ENCODE results near the gene CLK4. TPM values are rescaled to one million over a fixed set of nuclear protein-coding genes. Genes with fewer than 3 reads are reported as not detected.

CLK4 gene
- total RNA-seq, 5 donors from 2014 or later (not counting 1 experiment from before 2014, with no cell fraction given): 83.2 to 93.5 (median 86.5) TPM

DNA sequence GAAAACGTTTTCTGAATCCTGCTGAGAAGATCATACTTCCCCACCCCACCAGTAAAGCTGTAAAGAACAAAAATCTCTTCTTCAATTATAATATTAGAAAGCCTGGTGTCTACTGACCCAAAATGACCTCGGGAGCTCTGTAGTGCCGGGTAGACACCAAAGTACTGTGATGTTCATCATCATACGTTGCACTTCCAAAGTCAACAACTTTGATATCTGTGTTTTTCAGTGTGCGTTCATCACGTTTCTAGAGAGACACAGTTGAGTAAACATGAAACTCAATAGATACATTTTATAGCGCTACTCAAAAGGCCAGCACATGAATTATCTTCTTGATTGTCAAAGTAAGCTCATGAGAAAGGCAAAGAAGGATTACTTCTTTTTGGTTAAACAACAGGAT is 14.6 kb downstream of the CLK4 start:
- Mint-ChIP-seq H3K27me3 (no peaks in the 10 kb centered on the region), H3K36me3 (peaks cover 57% of the 10 kb centered on the region), H3K4me1 (peaks cover 21 to 32% (median 26%) of the 10 kb centered on the region in 3 donors), H3K4me3 (no peak overlapping the region), H3K9me3 (no peaks in the 10 kb centered on the region), H3K27ac (peak overlapping the region in 1 of 2 donors; percentile 23)
- H3K9me3 ChIP-seq: no peaks in the 10 kb centered on the region
- H3K27ac ChIP-seq (ENCODE audit: low read length): no peak overlapping the region
- H3K4me1 ChIP-seq (ENCODE audit: control insufficient read depth in 1 of 2, extremely low read depth in 1 of 2, insufficient read depth in 2 of 2, low read length in 2 of 2): no peaks in the 10 kb centered on the region
- H3K27me3 ChIP-seq (replicated peaks in 1 of 2; ENCODE audit: control insufficient read depth in 2 of 2, extremely low read depth in 1 of 2, insufficient read depth in 2 of 2, low read length in 1 of 2): no peaks in the 10 kb centered on the region
- POLR2A ChIA-PET: no interaction called here
- peaks cover 20 to 85% of the 10 kb centered on the region in 2 donors for H3K36me3 ChIP-seq (ENCODE audit: control insufficient read depth in 2 of 2, extremely low read depth in 1 of 2, insufficient read depth in 1 of 2, low read length in 1 of 2)
- CTCF ChIA-PET: interaction anchor here in 1 of 2 donors (0.9 kb wide), 1 partner anchor 12 kb away, joined by 4 read pairs; no protein-coding TSS in a partner anchor
- H3K4me3 ChIP-seq (ENCODE audit: control insufficient read depth in 1 of 2, extremely low read depth in 1 of 2, low read length in 1 of 2): no peak overlapping the region
- ATAC-seq (replicated peaks in 1 of 4) (no peak), DNase-seq (no peak)
- WGBS (ENCODE audit: insufficient coverage): 80% methylated on average over 1 of the region's 7 CpGs

DNA sequence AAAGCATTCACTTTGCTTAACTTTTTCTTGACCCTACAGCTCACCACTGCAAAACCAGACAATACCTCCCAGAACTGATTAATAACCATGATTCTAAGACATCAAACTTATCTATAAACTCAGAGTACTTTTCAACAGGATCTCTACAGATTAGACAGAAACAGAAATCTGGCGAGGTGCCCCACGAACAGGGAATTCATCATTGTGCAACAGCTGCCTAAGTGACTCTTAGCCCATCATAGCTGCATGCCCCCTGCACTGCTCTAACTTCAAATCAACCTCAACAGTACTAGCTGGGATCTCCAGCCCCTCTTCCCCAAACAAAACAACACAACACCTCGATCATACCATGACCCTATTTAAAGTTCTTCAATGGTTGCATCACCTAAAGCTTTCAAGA is 20.6 kb downstream of the CLK4 start:
- ChIA-PET POLR2A (no interaction called here), CTCF (no interaction called here)
- no peak overlapping the region for H3K4me3 ChIP-seq (ENCODE audit: control insufficient read depth in 1 of 2, extremely low read depth in 1 of 2, low read length in 1 of 2)
- H3K4me3 Mint-ChIP-seq: no peak overlapping the region
- H3K27me3 Mint-ChIP-seq: no peaks in the 10 kb centered on the region
- DNase-seq (no peak), ATAC-seq (replicated peaks in 1 of 4) (no peak)
- 97% methylated on average over 3 of the region's 3 CpGs for WGBS (ENCODE audit: insufficient coverage)
- no peak overlapping the region for H3K27ac ChIP-seq (ENCODE audit: low read length)
- H3K36me3 Mint-ChIP-seq: peaks cover 54% of the 10 kb centered on the region
- H3K27ac Mint-ChIP-seq: peak overlapping the region in 1 of 2 donors; percentile 31
- peaks cover 3 to 6% (median 3%) of the 10 kb centered on the region in 3 donors for H3K4me1 Mint-ChIP-seq
- H3K9me3 Mint-ChIP-seq: no peaks in the 10 kb centered on the region
- H3K36me3 ChIP-seq (ENCODE audit: control insufficient read depth in 2 of 2, extremely low read depth in 1 of 2, insufficient read depth in 1 of 2, low read length in 1 of 2): peaks cover 9 to 82% of the 10 kb centered on the region in 2 donors
- no peaks in the 10 kb centered on the region for H3K9me3 ChIP-seq
- H3K27me3 ChIP-seq (replicated peaks in 1 of 2; ENCODE audit: control insufficient read depth in 2 of 2, extremely low read depth in 1 of 2, insufficient read depth in 2 of 2, low read length in 1 of 2): no peaks in the 10 kb centered on the region
- no peaks in the 10 kb centered on the region for H3K4me1 ChIP-seq (ENCODE audit: control insufficient read depth in 1 of 2, extremely low read depth in 1 of 2, insufficient read depth in 2 of 2, low read length in 2 of 2)

DNA sequence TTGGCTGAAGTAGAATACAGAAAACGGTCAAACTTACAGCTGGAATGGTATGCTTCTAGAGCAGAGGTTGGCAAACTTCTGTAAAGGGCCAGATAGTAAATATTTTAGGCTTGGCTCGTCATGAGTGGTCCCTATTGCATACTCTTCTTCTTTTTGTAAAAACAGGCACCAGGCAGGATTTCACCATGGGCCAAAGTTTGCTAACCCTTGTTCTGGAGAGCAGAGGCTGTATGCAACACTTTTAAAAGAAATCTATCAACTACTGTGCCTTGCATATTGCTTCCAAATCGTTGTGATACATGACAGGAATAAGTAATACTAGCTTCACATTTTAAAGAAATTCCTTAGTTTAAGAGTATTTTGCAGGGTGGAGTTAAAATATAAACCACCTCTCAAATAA is 21.1 kb downstream of the CLK4 start:
- ChIA-PET POLR2A (no interaction called here), CTCF (no interaction called here)
- H3K27ac Mint-ChIP-seq: no peak overlapping the region
- no peak overlapping the region for H3K4me3 ChIP-seq (ENCODE audit: control insufficient read depth in 1 of 2, extremely low read depth in 1 of 2, low read length in 1 of 2)
- H3K9me3 Mint-ChIP-seq: no peaks in the 10 kb centered on the region
- DNase-seq: no peak
- H3K4me3 Mint-ChIP-seq: no peak overlapping the region
- H3K9me3 ChIP-seq: no peaks in the 10 kb centered on the region
- peaks cover 3 to 6% (median 3%) of the 10 kb centered on the region in 3 donors for H3K4me1 Mint-ChIP-seq
- H3K36me3 ChIP-seq (ENCODE audit: control insufficient read depth in 2 of 2, extremely low read depth in 1 of 2, insufficient read depth in 1 of 2, low read length in 1 of 2): peaks cover 9 to 80% of the 10 kb centered on the region in 2 donors
- no peaks in the 10 kb centered on the region for H3K27me3 ChIP-seq (replicated peaks in 1 of 2; ENCODE audit: control insufficient read depth in 2 of 2, extremely low read depth in 1 of 2, insufficient read depth in 2 of 2, low read length in 1 of 2)
- peaks cover 55% of the 10 kb centered on the region for H3K36me3 Mint-ChIP-seq
- no peaks in the 10 kb centered on the region for H3K4me1 ChIP-seq (ENCODE audit: control insufficient read depth in 1 of 2, extremely low read depth in 1 of 2, insufficient read depth in 2 of 2, low read length in 2 of 2)
- no peak overlapping the region for H3K27ac ChIP-seq (ENCODE audit: low read length)
- H3K27me3 Mint-ChIP-seq: no peaks in the 10 kb centered on the region
- ATAC-seq (replicated peaks in 1 of 4): no peak
- WGBS (ENCODE audit: insufficient coverage): no CpG with 5 or more reads among the region's 3 CpGs

DNA sequence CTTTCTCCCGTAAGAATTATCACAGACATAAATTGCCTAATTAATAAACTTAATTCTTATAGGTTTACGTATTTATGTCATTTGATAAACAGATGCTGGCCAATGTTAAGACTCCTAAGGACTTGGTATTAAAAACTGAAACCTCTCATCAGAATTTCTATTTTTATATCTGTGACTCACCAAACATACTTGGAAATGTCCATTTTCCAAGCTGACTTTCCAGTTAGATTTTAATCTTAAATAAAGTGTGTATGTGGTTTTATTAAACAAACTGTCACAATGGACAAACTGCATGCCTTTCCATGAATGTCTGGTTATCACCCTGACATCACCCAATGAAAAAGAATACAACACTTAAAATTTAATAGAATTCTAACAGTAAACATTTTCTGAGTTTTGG is 24.1 kb downstream of the CLK4 start:
- Mint-ChIP-seq H3K36me3 (peaks cover 43% of the 10 kb centered on the region), H3K4me1 (no peaks in the 10 kb centered on the region), H3K27me3 (no peaks in the 10 kb centered on the region), H3K9me3 (peaks cover 0 to 6% (median 0%) of the 10 kb centered on the region in 3 donors), H3K27ac (no peak overlapping the region), H3K4me3 (no peak overlapping the region)
- POLR2A ChIA-PET: no interaction called here
- Histone ChIP-seq H3K4me1 (ENCODE audit: control insufficient read depth in 1 of 2, extremely low read depth in 1 of 2, insufficient read depth in 2 of 2, low read length in 2 of 2) (no peaks in the 10 kb centered on the region), H3K9me3 (no peaks in the 10 kb centered on the region), H3K4me3 (ENCODE audit: control insufficient read depth in 1 of 2, extremely low read depth in 1 of 2, low read length in 1 of 2) (no peak overlapping the region), H3K27ac (ENCODE audit: low read length) (no peak overlapping the region), H3K27me3 (replicated peaks in 1 of 2; ENCODE audit: control insufficient read depth in 2 of 2, extremely low read depth in 1 of 2, insufficient read depth in 2 of 2, low read length in 1 of 2) (no peaks in the 10 kb centered on the region), H3K36me3 (ENCODE audit: control insufficient read depth in 2 of 2, extremely low read depth in 1 of 2, insufficient read depth in 1 of 2, low read length in 1 of 2) (peaks cover 0 to 59% of the 10 kb centered on the region in 2 donors)
- DNase-seq: no peak
- CTCF ChIA-PET: no interaction called here
- no peak for ATAC-seq (replicated peaks in 1 of 4)
- no CpG with 5 or more reads among the region's 2 CpGs for WGBS (ENCODE audit: insufficient coverage)

DNA sequence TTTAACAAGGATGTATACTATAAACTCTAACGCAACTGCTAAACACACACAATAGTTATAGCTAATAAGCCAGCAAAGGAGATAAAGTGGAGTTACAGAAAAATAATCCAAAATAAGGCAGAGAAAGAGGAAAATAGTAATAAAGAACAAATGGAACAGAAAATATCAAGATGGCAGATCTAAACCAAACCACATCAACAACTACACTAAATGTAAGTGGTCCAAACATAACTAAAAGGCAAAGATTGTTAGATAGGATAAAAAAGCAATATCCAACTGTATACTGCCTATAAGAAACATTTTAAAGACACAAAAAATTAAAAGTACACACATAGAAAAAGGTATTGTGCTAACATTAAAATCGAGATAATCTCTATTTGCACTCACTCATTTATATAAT is 31.1 kb downstream of the CLK4 start:
- Histone ChIP-seq H3K36me3 (ENCODE audit: control insufficient read depth in 2 of 2, extremely low read depth in 1 of 2, insufficient read depth in 1 of 2, low read length in 1 of 2) (peaks cover 0 to 4% of the 10 kb centered on the region in 2 donors), H3K4me1 (ENCODE audit: control insufficient read depth in 1 of 2, extremely low read depth in 1 of 2, insufficient read depth in 2 of 2, low read length in 2 of 2) (peaks cover 0 to 3% of the 10 kb centered on the region in 2 experiments), H3K27me3 (replicated peaks in 1 of 2; ENCODE audit: control insufficient read depth in 2 of 2, extremely low read depth in 1 of 2, insufficient read depth in 2 of 2, low read length in 1 of 2) (peaks cover 2 to 17% of the 10 kb centered on the region in 2 experiments), H3K4me3 (ENCODE audit: control insufficient read depth in 1 of 2, extremely low read depth in 1 of 2, low read length in 1 of 2) (no peak overlapping the region), H3K27ac (ENCODE audit: low read length) (no peak overlapping the region), H3K9me3 (peaks cover 9% of the 10 kb centered on the region)
- ChIA-PET CTCF (interaction anchor here in 1 of 2 donors (0.7 kb wide), 1 partner anchor 678 kb away, joined by 3 read pairs; no protein-coding TSS in a partner anchor), POLR2A (no interaction called here)
- H3K9me3 Mint-ChIP-seq: peaks cover 14 to 32% (median 16%) of the 10 kb centered on the region in 3 donors
- H3K27ac Mint-ChIP-seq: no peak overlapping the region
- peaks cover 13% of the 10 kb centered on the region for H3K36me3 Mint-ChIP-seq
- no CpG with 5 or more reads among the region's 2 CpGs for WGBS (ENCODE audit: insufficient coverage)
- H3K4me1 Mint-ChIP-seq: peaks cover 0 to 5% (median 3%) of the 10 kb centered on the region in 3 donors
- DNase-seq (no peak), ATAC-seq (replicated peaks in 1 of 4) (no peak)
- H3K4me3 Mint-ChIP-seq: no peak overlapping the region
- peaks cover 12 to 13% of the 10 kb centered on the region in 2 donors for H3K27me3 Mint-ChIP-seq

DNA sequence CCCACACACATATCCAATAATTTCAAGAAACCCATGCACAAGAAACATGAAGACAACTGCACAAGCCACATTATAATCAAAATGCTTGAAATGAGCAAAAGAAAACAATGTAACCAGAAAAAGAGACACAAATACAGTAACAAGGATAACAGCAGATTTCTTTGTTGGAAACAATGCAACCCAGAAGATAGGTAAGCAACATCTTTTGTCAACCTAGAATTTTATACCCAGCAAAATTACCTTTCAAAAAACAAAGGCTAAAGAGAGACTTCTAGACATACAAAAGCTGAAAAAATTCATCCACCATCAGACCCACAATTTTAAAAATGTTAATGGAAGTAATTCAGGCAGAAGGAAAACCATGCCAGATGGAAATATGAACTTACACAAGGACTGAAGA is 31.7 kb downstream of the CLK4 start:
- ChIA-PET CTCF (interaction anchor here in 1 of 2 donors (0.7 kb wide), 1 partner anchor 679 kb away, joined by 3 read pairs; no protein-coding TSS in a partner anchor), POLR2A (no interaction called here)
- Histone ChIP-seq H3K4me1 (ENCODE audit: control insufficient read depth in 1 of 2, extremely low read depth in 1 of 2, insufficient read depth in 2 of 2, low read length in 2 of 2) (peaks cover 0 to 7% of the 10 kb centered on the region in 2 experiments), H3K36me3 (ENCODE audit: control insufficient read depth in 2 of 2, extremely low read depth in 1 of 2, insufficient read depth in 1 of 2, low read length in 1 of 2) (no peaks in the 10 kb centered on the region), H3K4me3 (ENCODE audit: control insufficient read depth in 1 of 2, extremely low read depth in 1 of 2, low read length in 1 of 2) (no peak overlapping the region), H3K27me3 (replicated peaks in 1 of 2; ENCODE audit: control insufficient read depth in 2 of 2, extremely low read depth in 1 of 2, insufficient read depth in 2 of 2, low read length in 1 of 2) (peaks cover 2 to 20% of the 10 kb centered on the region in 2 experiments), H3K27ac (ENCODE audit: low read length) (no peak overlapping the region), H3K9me3 (peaks cover 9% of the 10 kb centered on the region)
- peaks cover 0 to 8% (median 5%) of the 10 kb centered on the region in 3 donors for H3K4me1 Mint-ChIP-seq
- peaks cover 12% of the 10 kb centered on the region for H3K36me3 Mint-ChIP-seq
- H3K27ac Mint-ChIP-seq: no peak overlapping the region
- H3K9me3 Mint-ChIP-seq: peaks cover 14 to 32% (median 16%) of the 10 kb centered on the region in 3 donors
- H3K27me3 Mint-ChIP-seq: peaks cover 14 to 16% of the 10 kb centered on the region in 2 donors
- DNase-seq: no peak
- no peak overlapping the region for H3K4me3 Mint-ChIP-seq
- no peak for ATAC-seq (replicated peaks in 1 of 4)
